Mesothelial cell of epicardium (in vitro differentiated cells): ENCODE results near the gene CCDC92B. TPM values are rescaled to one million over a fixed set of nuclear protein-coding genes. Genes with fewer than 3 reads are reported as not detected.

Source experiments
- DNase-seq, 2 experiments: peaks; one replicate each; pipeline ENCODE4 v3.0.0; 2021; ENCODE audit warnings: low spot score in 2 of 2; ENCODE audit not compliant: unreplicated experiment in 2 of 2
- H3K27ac Mint-ChIP-seq: 2 replicates; pipeline ENCODE4 v1.8.0; 2021; ENCODE audit warnings: mixed read lengths
- H3K27me3 Mint-ChIP-seq: 2 replicates; pipeline ENCODE4 v1.8.0; 2021; ENCODE audit warnings: low read depth, mixed read lengths
- H3K36me3 Mint-ChIP-seq: 2 replicates; pipeline ENCODE4 v1.8.0; 2021; ENCODE audit warnings: mixed read lengths
- H3K4me1 Mint-ChIP-seq: 2 replicates; pipeline ENCODE4 v1.8.0; 2021; ENCODE audit warnings: mixed read lengths
- H3K4me3 Mint-ChIP-seq: 2 replicates; pipeline ENCODE4 v1.8.0; 2021; ENCODE audit warnings: mild to moderate bottlenecking, moderate library complexity, mixed read lengths
- H3K9me3 Mint-ChIP-seq: 2 replicates; pipeline ENCODE4 v1.8.0; 2021; ENCODE audit warnings: mixed read lengths
- CTCF ChIP-seq: fragments of 200-600 bp; sonication (generic); IDR thresholded peaks from one replicate; pipeline ENCODE4 v1.5.0; 2021; ENCODE audit warnings: antibody characterized with exemption; ENCODE audit not compliant: unreplicated experiment
- total RNA-seq: library from RNA; stranded (reverse); gene quantifications from 3 replicates; pipeline ENCODE4 v1.2.1, GENCODE V29; 2021

The CCDC92B gene
- total RNA-seq, 1 donor from 2014 or later: 0.58 TPM

GRCh38 chr17:2723997-2724783, 25.3 kb downstream of the CCDC92B start:
- H3K9me3 Mint-ChIP-seq: no peaks in the 10 kb centered on the region
- peaks cover 2% of the 10 kb centered on the region for H3K4me1 Mint-ChIP-seq
- peaks cover 2% of the 10 kb centered on the region for H3K36me3 Mint-ChIP-seq
- H3K27ac Mint-ChIP-seq: no peak overlapping the region
- no peak for TF ChIP-seq CTCF
- H3K27me3 Mint-ChIP-seq: peaks cover 54% of the 10 kb centered on the region
- peak overlapping the region; percentile 64 for H3K4me3 Mint-ChIP-seq
- DNase-seq: no peak

DNA sequence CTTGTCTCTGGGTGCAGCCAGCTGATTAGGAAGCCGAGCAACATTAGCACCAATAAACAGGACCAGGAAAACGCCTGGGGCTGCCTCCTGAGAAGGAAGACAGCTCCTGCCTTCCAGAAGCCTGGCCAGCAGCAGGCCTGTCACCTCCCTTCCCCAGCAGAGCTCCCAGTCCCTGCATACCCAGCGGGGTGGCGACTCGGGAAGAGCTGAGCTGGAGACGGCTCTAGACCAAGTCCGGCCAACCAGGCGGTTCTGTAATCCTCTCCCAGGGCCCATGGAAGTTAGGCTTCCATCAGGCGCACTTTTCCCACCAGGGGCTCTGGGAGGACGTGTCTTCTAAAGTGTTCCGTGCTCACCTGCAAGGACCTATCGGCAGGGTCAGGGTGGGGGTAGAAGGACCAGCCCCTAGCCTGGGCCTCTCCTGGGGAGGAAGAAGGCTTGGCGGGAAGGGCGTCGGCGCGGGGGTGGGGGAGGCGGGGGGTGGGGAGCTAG, 25.9 kb downstream of the CCDC92B start:
- TF ChIP-seq CTCF: no peak
- Mint-ChIP-seq H3K9me3 (no peaks in the 10 kb centered on the region), H3K27me3 (peaks cover 54% of the 10 kb centered on the region), H3K36me3 (peaks cover 2% of the 10 kb centered on the region), H3K27ac (no peak overlapping the region), H3K4me1 (peaks cover 2% of the 10 kb centered on the region), H3K4me3 (peak overlapping the region; percentile 64)
- no peak for DNase-seq

- no peak for TF ChIP-seq CTCF
- Mint-ChIP-seq H3K36me3 (peaks cover 2% of the 10 kb centered on the region), H3K27me3 (peaks cover 54% of the 10 kb centered on the region), H3K4me1 (peaks cover 2% of the 10 kb centered on the region), H3K4me3 (no peak overlapping the region), H3K27ac (no peak overlapping the region), H3K9me3 (no peaks in the 10 kb centered on the region)
- no peak for DNase-seq
Observed at GRCh38 chr17:2722611-2723010, 26.8 kb downstream of the CCDC92B start.

- no peak for DNase-seq
- Mint-ChIP-seq H3K9me3 (no peaks in the 10 kb centered on the region), H3K36me3 (peaks cover 2% of the 10 kb centered on the region), H3K27ac (no peak overlapping the region), H3K4me3 (no peak overlapping the region), H3K4me1 (peaks cover 2% of the 10 kb centered on the region), H3K27me3 (peaks cover 47% of the 10 kb centered on the region)
- TF ChIP-seq CTCF: no peak
Observed at GRCh38 chr17:2721603-2722002, 27.8 kb downstream of the CCDC92B start.

- Mint-ChIP-seq H3K4me3 (no peak overlapping the region), H3K9me3 (no peaks in the 10 kb centered on the region), H3K27me3 (peaks cover 35% of the 10 kb centered on the region), H3K36me3 (peaks cover 2% of the 10 kb centered on the region), H3K4me1 (no peaks in the 10 kb centered on the region), H3K27ac (no peak overlapping the region)
- TF ChIP-seq CTCF: no peak
- DNase-seq: no peak
Observed at GRCh38 chr17:2719861-2720260, 29.6 kb downstream of the CCDC92B start.
